Naive thymus-derived CD4-positive, alpha-beta T cell (primary cell): ENCODE measurements around the gene TMEM131L. TPM values are rescaled to one million over a fixed set of nuclear protein-coding genes. Genes with fewer than 3 reads are reported as not detected.
"Not testable (repeated sequence)": the region's sequence is repeated elsewhere in the genome, so short reads cannot be mapped to it uniquely, and the experiment has no call there.

Experiments used
- ATAC-seq: fragments of 150-1000 bp; cut with Tn5 transposase; 2 replicates; pipeline ENCODE4 v1.10.0; 2021; ENCODE audit warnings: mild to moderate bottlenecking, moderate library complexity
- CTCF ChIA-PET: fragments of 350-600 bp; sonication (Branson Sonifier 250); formaldehyde crosslinking; loops from one replicate; lab custom pipeline; 2021; ENCODE audit warnings: antibody characterized with exemption; lab: Charles Lee
- POLR2A ChIA-PET: fragments of 350-600 bp; sonication (Branson Sonifier 250); formaldehyde crosslinking; loops from one replicate; lab custom pipeline; 2021; ENCODE audit warnings: antibody characterized with exemption, inconsistent platforms; lab: Charles Lee
- DNase-seq, 9 donors: peaks; one replicate each; pipeline versions ENCODE4 v3.0.0 to v3.0.0-alpha.2; 2020 to 2022; ENCODE audit warnings: mixed read lengths in 1 of 9
- H3K27ac ChIP-seq: one replicate; pipeline ENCODE4 v1.7.0; 2013; ENCODE audit warnings: mild to moderate bottlenecking, low read depth, low read length, moderate library complexity
- H3K27me3 ChIP-seq, 2 donors: one replicate each; pipeline ENCODE4 v1.7.0; 2013; ENCODE audit warnings: low read length in 2 of 2, mild to moderate bottlenecking in 2 of 2, moderate library complexity in 2 of 2; ENCODE audit not compliant: control insufficient read depth in 2 of 2, insufficient read depth in 2 of 2
- H3K36me3 ChIP-seq, 3 experiments: 1 replicate in 2 of 3; 2 replicates in 1 of 3; pipeline ENCODE4 v1.7.0; 2013; ENCODE audit warnings: low read length in 3 of 3, mild to moderate bottlenecking in 3 of 3, moderate library complexity in 1 of 3; ENCODE audit not compliant: insufficient read depth in 3 of 3, control insufficient read depth in 2 of 3
- H3K4me1 ChIP-seq, 2 donors: one replicate each; pipeline ENCODE4 v1.7.0; 2013; ENCODE audit warnings: low read length in 2 of 2, mild to moderate bottlenecking in 2 of 2, moderate library complexity in 1 of 2; ENCODE audit not compliant: control insufficient read depth in 2 of 2, insufficient read depth in 2 of 2
- H3K4me3 ChIP-seq: 2 replicates; pipeline ENCODE4 v1.7.0; 2013; ENCODE audit warnings: mild to moderate bottlenecking, low read length
- H3K9me3 ChIP-seq, 3 experiments: 1 replicate in 2 of 3; 2 replicates in 1 of 3; pipeline ENCODE4 v1.7.0; 2013; ENCODE audit warnings: low read length in 3 of 3; ENCODE audit not compliant: control insufficient read depth in 2 of 3
- H3K27ac Mint-ChIP-seq, 9 donors: one replicate each; pipeline ENCODE4 v1.8.0; 2020 to 2022; ENCODE audit warnings: mixed read lengths in 9 of 9, mild to moderate bottlenecking in 8 of 9, moderate library complexity in 5 of 9, inconsistent platforms in 2 of 9
- H3K27me3 Mint-ChIP-seq, 5 donors: one replicate each; pipeline ENCODE4 v1.8.0; 2021 to 2022; ENCODE audit warnings: mixed read lengths in 5 of 5, mild to moderate bottlenecking in 1 of 5
- H3K36me3 Mint-ChIP-seq, 5 donors: one replicate each; pipeline ENCODE4 v1.8.0; 2020 to 2022; ENCODE audit warnings: mixed read lengths in 5 of 5, mild to moderate bottlenecking in 3 of 5, inconsistent platforms in 1 of 5
- H3K4me1 Mint-ChIP-seq, 7 donors: one replicate each; pipeline ENCODE4 v1.8.0; 2020 to 2022; ENCODE audit warnings: mixed read lengths in 7 of 7, mild to moderate bottlenecking in 3 of 7, inconsistent platforms in 1 of 7
- H3K4me3 Mint-ChIP-seq, 10 donors: one replicate each; pipeline ENCODE4 v1.8.0; 2020 to 2022; ENCODE audit warnings: mild to moderate bottlenecking in 10 of 10, mixed read lengths in 10 of 10, moderate library complexity in 6 of 10, inconsistent platforms in 2 of 10
- H3K9me3 Mint-ChIP-seq, 11 donors: one replicate each; pipeline ENCODE4 v1.8.0; 2020 to 2022; ENCODE audit warnings: mixed read lengths in 11 of 11, mild to moderate bottlenecking in 4 of 11, inconsistent platforms in 1 of 11, moderate library complexity in 1 of 11
- intact Hi-C, 2 donors: fragments of 100-400 bp; cut with micrococcal nuclease; formaldehyde crosslinking; loops; one replicate each; pipeline ENCODE4 v1.15.1; 2023
- polyA plus RNA-seq, 2 donors: library from polyadenylated mRNA; unstranded; fragments of 300-500 nt; fragmentation: Illumina TruSeq; gene quantifications; one replicate each; pipeline ENCODE4 v1.2.3, GENCODE V29; 2021
- total RNA-seq, 6 experiments: library from RNA in 5 of 6; stranded (reverse) in 5 of 6; gene quantifications; 1 replicate in 5 of 6; 2 replicates in 1 of 6; pipeline ENCODE4 v1.2.3 and lab custom pipeline; 2021 to 2026

The TMEM131L gene
- total and polyA plus RNA-seq, 7 experiments from 2014 or later: 45.7 to 111 (median 87.9) TPM

- not testable (repeated sequence) for H3K36me3 ChIP-seq, H3K36me3 Mint-ChIP-seq, DNase-seq, H3K9me3 Mint-ChIP-seq, H3K27me3 ChIP-seq, H3K4me3 ChIP-seq, H3K9me3 ChIP-seq, ATAC-seq, H3K27ac ChIP-seq, H3K27me3 Mint-ChIP-seq
- intact Hi-C loops: loop anchor here in 1 of 2 donors (2.0 kb wide), 1 partner anchor 18 kb away; no protein-coding TSS in a partner anchor
- peaks cover 21 to 47% (median 40%) of the 10 kb centered on the region in 7 donors for H3K4me1 Mint-ChIP-seq
- peak overlapping the region in 2 of 10 donors; percentile 18 to 73 for H3K4me3 Mint-ChIP-seq
- CTCF ChIA-PET: interaction anchor here (0.7 kb wide), 1 partner anchor 72 kb away, joined by 3 read pairs; no protein-coding TSS in a partner anchor
- H3K4me1 ChIP-seq: peaks cover 8 to 16% of the 10 kb centered on the region in 2 donors
- peak overlapping the region in 5 of 9 donors; percentile 24 to 92 (median 72) for H3K27ac Mint-ChIP-seq
- POLR2A ChIA-PET: interaction anchor here (1.2 to 1.3 kb wide), 2 partner anchors 13 to 15 kb away, joined by 3 to 4 read pairs; partner anchors contain the start of gene TMEM131L
Observed at GRCh38 chr4:153451145-153451544, 15.0 kb upstream of the TMEM131L start.

GRCh38 chr4:153451911-153452657 is 14.1 kb upstream of the TMEM131L start:
- Mint-ChIP-seq H3K9me3 (no peaks in the 10 kb centered on the region), H3K27me3 (no peaks in the 10 kb centered on the region), H3K27ac (peak overlapping the region in 7 of 9 donors; percentile 19 to 92 (median 69)), H3K4me1 (peaks cover 21 to 47% (median 40%) of the 10 kb centered on the region in 7 donors), H3K4me3 (peak overlapping the region in 1 of 10 donors; percentile 30), H3K36me3 (peaks cover 0 to 4% (median 0%) of the 10 kb centered on the region in 5 donors)
- ATAC-seq (no peak), DNase-seq (no peak)
- intact Hi-C loops: loop anchor here in 1 of 2 donors (2.0 kb wide), 1 partner anchor 19 kb away; no protein-coding TSS in a partner anchor
- Histone ChIP-seq H3K27ac (no peak overlapping the region), H3K36me3 (no peaks in the 10 kb centered on the region), H3K9me3 (no peaks in the 10 kb centered on the region), H3K4me1 (peaks cover 8 to 16% of the 10 kb centered on the region in 2 donors), H3K27me3 (no peaks in the 10 kb centered on the region), H3K4me3 (no peak overlapping the region)
- POLR2A ChIA-PET: interaction anchor here (1.2 to 2.0 kb wide), 3 partner anchors 11 to 14 kb away, joined by 3 to 5 read pairs (median 4); partner anchors contain the start of gene TMEM131L
- CTCF ChIA-PET: no interaction called here

GRCh38 chr4:153452658-153453378 is 13.3 kb upstream of the TMEM131L start:
- Histone ChIP-seq H3K4me1 (peaks cover 8 to 16% of the 10 kb centered on the region in 2 donors), H3K27ac (no peak overlapping the region), H3K4me3 (no peak overlapping the region), H3K27me3 (no peaks in the 10 kb centered on the region), H3K36me3 (no peaks in the 10 kb centered on the region), H3K9me3 (no peaks in the 10 kb centered on the region)
- Mint-ChIP-seq H3K27me3 (no peaks in the 10 kb centered on the region), H3K36me3 (peaks cover 0 to 4% (median 0%) of the 10 kb centered on the region in 5 donors), H3K4me3 (no peak overlapping the region), H3K4me1 (peaks cover 21 to 43% (median 35%) of the 10 kb centered on the region in 7 donors), H3K9me3 (peaks cover 0 to under 1% (median 0%) of the 10 kb centered on the region in 11 donors), H3K27ac (peak overlapping the region in 3 of 9 donors; percentile 28 to 88 (median 80))
- intact Hi-C loops: no loop called here
- CTCF ChIA-PET: no interaction called here
- DNase-seq (no peak), ATAC-seq (no peak)
- POLR2A ChIA-PET: interaction anchor here (2.0 kb wide), 1 partner anchor 10 kb away, joined by 5 read pairs; no protein-coding TSS in a partner anchor

- Histone ChIP-seq H3K9me3 (no peaks in the 10 kb centered on the region), H3K4me3 (no peak overlapping the region), H3K4me1 (peaks cover 8 to 16% of the 10 kb centered on the region in 2 donors), H3K27ac (no peak overlapping the region), H3K27me3 (no peaks in the 10 kb centered on the region), H3K36me3 (no peaks in the 10 kb centered on the region)
- ATAC-seq: peak; percentile 38
- H3K4me1 Mint-ChIP-seq: peaks cover 21 to 37% (median 31%) of the 10 kb centered on the region in 7 donors
- H3K9me3 Mint-ChIP-seq: peaks cover 0 to 1% (median 0%) of the 10 kb centered on the region in 11 donors
- intact Hi-C loops: no loop called here
- H3K4me3 Mint-ChIP-seq: peak overlapping the region in 1 of 10 donors; percentile 45
- ChIA-PET CTCF (no interaction called here), POLR2A (interaction anchor here (2.0 kb wide), 1 partner anchor 9 kb away, joined by 5 read pairs; no protein-coding TSS in a partner anchor)
- no peak for DNase-seq
- no peak overlapping the region for H3K27ac Mint-ChIP-seq
- peaks cover 0 to 4% (median 0%) of the 10 kb centered on the region in 5 donors for H3K36me3 Mint-ChIP-seq
- H3K27me3 Mint-ChIP-seq: no peaks in the 10 kb centered on the region
Observed at GRCh38 chr4:153453402-153453801, 12.8 kb upstream of the TMEM131L start.

GRCh38 chr4:153458969-153459368 is 7.2 kb upstream of the TMEM131L start:
- ATAC-seq (no peak), DNase-seq (no peak)
- Mint-ChIP-seq H3K4me1 (peaks cover 0 to 18% (median 10%) of the 10 kb centered on the region in 7 donors), H3K27me3 (no peaks in the 10 kb centered on the region), H3K27ac (peak overlapping the region in 1 of 9 donors; percentile 45), H3K4me3 (no peak overlapping the region), H3K9me3 (peaks cover 0 to 2% (median 0%) of the 10 kb centered on the region in 11 donors), H3K36me3 (peaks cover 0 to 7% (median 0%) of the 10 kb centered on the region in 5 donors)
- Histone ChIP-seq H3K27ac (no peak overlapping the region), H3K9me3 (no peaks in the 10 kb centered on the region), H3K4me1 (no peaks in the 10 kb centered on the region), H3K4me3 (no peak overlapping the region), H3K36me3 (no peaks in the 10 kb centered on the region), H3K27me3 (no peaks in the 10 kb centered on the region)
- POLR2A ChIA-PET: interaction anchor here (1.7 kb wide), 1 partner anchor 21 kb away, joined by 6 read pairs; no protein-coding TSS in a partner anchor
- CTCF ChIA-PET: no interaction called here
- intact Hi-C loops: no loop called here

GRCh38 chr4:153461549-153461948 is 4.6 kb upstream of the TMEM131L start:
- H3K4me3 Mint-ChIP-seq, ATAC-seq, H3K27ac ChIP-seq, H3K9me3 ChIP-seq, H3K9me3 Mint-ChIP-seq, H3K36me3 Mint-ChIP-seq, H3K27me3 ChIP-seq, CTCF ChIA-PET, H3K4me3 ChIP-seq, H3K27me3 Mint-ChIP-seq, H3K36me3 ChIP-seq, POLR2A ChIA-PET, H3K27ac Mint-ChIP-seq, DNase-seq: not testable (repeated sequence)
- peaks cover 9 to 32% (median 24%) of the 10 kb centered on the region in 7 donors for H3K4me1 Mint-ChIP-seq
- intact Hi-C loops: loop anchor here in 1 of 2 donors (10.0 kb wide), 2 partner anchors 217 to 293 kb away; no protein-coding TSS in a partner anchor
- peaks cover 8 to 11% of the 10 kb centered on the region in 2 donors for H3K4me1 ChIP-seq
